HL-60 (cell line): ENCODE measurements around the gene RNF224.

Experiments
- DNase-seq, 2 experiments: peaks; one replicate each; pipeline ENCODE4 v3.0.0-alpha.2; 2010 to 2020; ENCODE audit warnings: low read depth in 1 of 2, low spot score in 1 of 2
- H3K27ac ChIP-seq: fragments of 250-450 bp; sonication (Bioruptor Pico); replicated peaks from 2 replicates; pipeline ENCODE4 v1.5.1; 2020; ENCODE audit warnings: mild to moderate bottlenecking, moderate library complexity
- H3K27me3 ChIP-seq: fragments of 250-450 bp; sonication (Bioruptor Pico); 2 replicates; pipeline ENCODE4 v1.5.1; 2021; ENCODE audit warnings: mild to moderate bottlenecking, moderate library complexity; ENCODE audit not compliant: insufficient read depth, poor library complexity, severe bottlenecking
- H3K4me3 ChIP-seq: replicated peaks from 2 replicates; pipeline ENCODE4 v1.5.1; 2011; ENCODE audit warnings: mild to moderate bottlenecking, control low read depth, low read length; ENCODE audit not compliant: insufficient read depth
- CTCF ChIP-seq: IDR thresholded peaks from one replicate; pipeline ENCODE4 v1.5.1; 2011; ENCODE audit warnings: low read length, control low read depth, inconsistent platforms; ENCODE audit not compliant: insufficient read depth
- GABPA ChIP-seq: IDR thresholded peaks from 2 replicates; pipeline ENCODE4 v1.6.1; 2012; ENCODE audit warnings: low read depth
- POLR2AphosphoS5 ChIP-seq: IDR thresholded peaks from 2 replicates; pipeline ENCODE4 v1.6.1; 2012; ENCODE audit warnings: low read depth
- REST ChIP-seq: IDR thresholded peaks from 2 replicates; pipeline ENCODE4 v1.6.1; 2012; ENCODE audit warnings: low read depth; ENCODE audit not compliant: insufficient replicate concordance
- SPI1 ChIP-seq: IDR thresholded peaks from 2 replicates; pipeline ENCODE4 v1.6.1; 2012; ENCODE audit warnings: low read depth, mild to moderate bottlenecking, borderline replicate concordance

RNF224 gene

GRCh38 chr9:137226338-137227053 lies 806 bp upstream of the RNF224 start:
- H3K27me3 ChIP-seq = no peaks in the 10 kb centered on the region
- no peak for DNase-seq
- TF ChIP-seq GABPA = no peak
- no peak for TF ChIP-seq CTCF
- TF ChIP-seq REST = no peak
- no peak for TF ChIP-seq POLR2AphosphoS5
- TF ChIP-seq SPI1 = no peak
- H3K4me3 ChIP-seq = no peak overlapping the region
- H3K27ac ChIP-seq = no peak overlapping the region

- Histone ChIP-seq H3K27ac (no peak overlapping the region), H3K27me3 (peaks cover 2% of the 10 kb centered on the region), H3K4me3 (no peak overlapping the region)
- DNase-seq = no peak
- TF ChIP-seq CTCF (no peak), SPI1 (no peak), POLR2AphosphoS5 (no peak), REST (no peak), GABPA (no peak)
Observed at GRCh38 chr9:137227853-137228505, 677 bp downstream of the RNF224 start.

- no peak overlapping the region for H3K27ac ChIP-seq
- peaks cover 6% of the 10 kb centered on the region for H3K27me3 ChIP-seq
- DNase-seq = no peak
- no peak overlapping the region for H3K4me3 ChIP-seq
- TF ChIP-seq POLR2AphosphoS5 = no peak
- no peak for TF ChIP-seq GABPA
- no peak for TF ChIP-seq REST
Observed at GRCh38 chr9:137228506-137228967, 1.2 kb downstream of the RNF224 start.
